Ammon's horn (tissue), 1 donor: ENCODE measurements around the gene FERD3L.

Experiments used
- DNase-seq: peaks from one replicate; pipeline ENCODE4 v3.0.0-alpha.2; 2016; ENCODE audit warnings: low spot score

The FERD3L gene

GRCh38 chr7:19099924-19100323 is 45.3 kb downstream of the FERD3L start:
- DNase-seq: no peak

- no peak for DNase-seq
These were observed 46.0 kb downstream of the FERD3L start for GRCh38 chr7:19099194-19099593.

- no peak for DNase-seq
These were observed 46.7 kb downstream of the FERD3L start for GRCh38 chr7:19098510-19098909.

GRCh38 chr7:19097165-19098055 is 47.8 kb downstream of the FERD3L start:
- DNase-seq: no peak

- DNase-seq: no peak
These were observed 49.8 kb downstream of the FERD3L start for GRCh38 chr7:19095353-19095860.
